GM12892 (cell line): Measurements from ENCODE around the gene KIRREL2.

Experiments used
- POLR2A ChIP-seq: IDR thresholded peaks from 2 replicates; pipeline ENCODE4 v1.6.1; 2011; ENCODE audit warnings: low read depth, low read length, control low read depth
- POLR2AphosphoS5 ChIP-seq: IDR thresholded peaks from 2 replicates; pipeline ENCODE4 v1.6.1; 2011; ENCODE audit warnings: low read depth, low read length, control low read depth
- TAF1 ChIP-seq: IDR thresholded peaks from 2 replicates; pipeline ENCODE4 v1.6.1; 2011; ENCODE audit warnings: low read depth, mild to moderate bottlenecking, control low read depth, low read length, borderline replicate concordance

DNA sequence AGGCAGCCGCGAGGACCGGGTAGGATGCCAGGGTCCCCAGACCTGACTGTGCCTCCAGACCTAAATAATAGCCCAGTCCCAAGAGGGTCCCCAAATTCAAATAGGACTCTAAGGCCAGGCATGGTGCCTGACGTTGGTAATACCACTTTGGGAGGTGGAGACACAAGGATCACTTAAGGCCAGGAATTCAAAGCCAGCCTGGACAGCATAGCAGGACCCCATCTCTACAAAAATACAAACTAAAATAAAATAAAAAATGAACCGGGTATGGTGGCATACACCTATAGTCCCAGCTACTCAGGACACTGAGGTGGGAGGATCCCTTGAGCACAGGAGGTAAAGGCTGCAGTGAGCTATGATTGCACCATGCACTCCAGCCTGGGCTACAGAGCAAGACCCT, 6.3 kb downstream of the KIRREL2 start:
- TF ChIP-seq POLR2A (no peak), POLR2AphosphoS5 (no peak), TAF1 (no peak)
